ENCODE results near the gene NEK10.

Gene NEK10

DNA sequence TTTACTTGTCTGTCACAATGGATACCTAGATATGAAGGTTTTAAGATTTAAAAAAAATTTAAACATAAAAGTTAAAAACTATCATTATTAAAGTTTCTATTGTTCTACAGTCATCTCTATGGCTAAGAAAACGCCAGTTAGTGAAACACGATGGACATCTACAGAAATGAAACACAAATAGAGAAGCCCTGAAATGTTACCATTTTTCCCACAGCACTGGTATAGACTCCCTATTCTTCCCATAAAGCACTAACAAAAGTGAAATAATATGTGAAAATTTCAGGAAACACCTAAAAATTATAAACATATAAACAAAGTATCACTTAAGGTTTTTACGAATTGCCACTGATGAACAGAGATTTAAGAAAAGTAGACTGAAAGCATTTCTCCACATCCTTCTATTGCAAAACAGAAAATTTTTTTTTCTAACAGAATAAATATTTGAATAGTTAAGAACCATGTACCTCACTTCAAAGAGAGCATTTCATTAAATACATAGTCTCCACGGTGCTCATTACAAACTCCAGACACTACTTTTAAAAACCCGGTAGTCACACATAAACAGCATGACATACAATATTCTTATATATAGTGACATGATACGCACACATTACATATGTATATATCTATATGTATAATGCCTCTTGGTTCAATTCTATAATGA is 7.1 kb upstream of the NEK10 start:
- Histone ChIP-seq H3K27me3 (ENCODE audit: control insufficient read depth, insufficient read depth, low read length) (no peaks in the 10 kb centered on the region), H3K36me3 (ENCODE audit: control insufficient read depth, insufficient read depth, low read length) (no peaks in the 10 kb centered on the region), H3K9me3 (ENCODE audit: control insufficient read depth, insufficient read depth, low read length) (no peaks in the 10 kb centered on the region), H3K9ac (ENCODE audit: low read depth, low read length) (no peak overlapping the region), H3K4me1 (ENCODE audit: control insufficient read depth, insufficient read depth, low read length) (no peaks in the 10 kb centered on the region), H3K4me3 (ENCODE audit: low read depth, low read length) (no peak overlapping the region)

DNA sequence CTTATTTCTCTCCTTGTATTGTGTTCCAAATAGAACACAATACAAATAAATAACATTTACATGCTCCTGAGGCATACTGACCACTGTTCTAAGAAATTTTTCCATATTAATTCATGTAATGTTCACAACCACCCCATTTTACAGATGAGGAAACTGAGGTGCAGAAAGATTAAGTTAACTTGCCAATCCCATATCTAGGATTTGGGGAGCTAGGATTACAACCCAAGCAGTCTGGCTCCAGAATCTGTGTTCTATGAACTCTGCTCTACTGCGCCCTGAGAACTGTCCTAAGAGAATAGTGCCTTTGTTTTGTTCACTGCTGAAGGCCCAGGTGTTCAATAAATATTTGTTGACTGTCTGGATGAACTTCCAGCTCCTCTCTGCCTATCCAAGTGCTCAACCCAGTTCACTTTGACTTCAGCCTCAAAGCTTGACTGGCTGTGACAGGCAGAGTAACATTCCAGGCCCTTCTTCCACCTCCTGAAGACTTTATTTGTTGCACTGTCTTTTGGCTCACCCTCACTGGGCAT is 3.1 kb downstream of the NEK10 start:
- H3K9me3 ChIP-seq (ENCODE audit: control insufficient read depth, insufficient read depth, low read length), result no peaks in the 10 kb centered on the region
- peaks cover 2% of the 10 kb centered on the region for H3K4me1 ChIP-seq (ENCODE audit: control insufficient read depth, insufficient read depth, low read length)
- no peaks in the 10 kb centered on the region for H3K36me3 ChIP-seq (ENCODE audit: control insufficient read depth, insufficient read depth, low read length)
- peaks cover 4% of the 10 kb centered on the region for H3K27me3 ChIP-seq (ENCODE audit: control insufficient read depth, insufficient read depth, low read length)
- H3K4me3 ChIP-seq (ENCODE audit: low read depth, low read length), result no peak overlapping the region
- no peak overlapping the region for H3K9ac ChIP-seq (ENCODE audit: low read depth, low read length)

- no peaks in the 10 kb centered on the region for H3K9me3 ChIP-seq (ENCODE audit: control insufficient read depth, insufficient read depth, low read length)
- no peak overlapping the region for H3K9ac ChIP-seq (ENCODE audit: low read depth, low read length)
- no peaks in the 10 kb centered on the region for H3K27me3 ChIP-seq (ENCODE audit: control insufficient read depth, insufficient read depth, low read length)
- H3K4me1 ChIP-seq (ENCODE audit: control insufficient read depth, insufficient read depth, low read length), result peaks cover 4% of the 10 kb centered on the region
- no peaks in the 10 kb centered on the region for H3K36me3 ChIP-seq (ENCODE audit: control insufficient read depth, insufficient read depth, low read length)
- no peak overlapping the region for H3K4me3 ChIP-seq (ENCODE audit: low read depth, low read length)
These were observed 8.8 kb downstream of the NEK10 start for GRCh38 chr3:27360113-27361078.

DNA sequence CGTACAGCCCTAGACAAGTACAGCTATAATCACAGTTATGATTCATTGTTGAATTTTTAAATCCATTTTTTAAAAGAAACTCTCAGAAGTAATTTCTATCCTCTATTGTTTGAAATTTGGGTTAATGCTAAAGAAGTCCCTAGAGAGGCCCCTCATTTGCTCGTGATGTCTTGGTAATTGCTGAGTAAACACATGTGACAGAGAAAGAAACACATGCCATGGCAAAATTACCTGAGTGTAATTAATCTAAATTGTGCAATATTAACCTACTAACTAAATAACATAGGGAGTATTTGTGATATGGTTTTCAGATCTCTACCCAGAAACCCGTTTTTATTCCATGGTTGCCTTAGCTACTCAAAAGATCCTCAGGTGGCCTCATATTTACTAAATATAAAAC is 10.8 kb downstream of the NEK10 start:
- Histone ChIP-seq H3K4me3 (ENCODE audit: low read depth, low read length) (no peak overlapping the region), H3K4me1 (ENCODE audit: control insufficient read depth, insufficient read depth, low read length) (peaks cover 20% of the 10 kb centered on the region), H3K36me3 (ENCODE audit: control insufficient read depth, insufficient read depth, low read length) (no peaks in the 10 kb centered on the region), H3K9ac (ENCODE audit: low read depth, low read length) (no peak overlapping the region), H3K27me3 (ENCODE audit: control insufficient read depth, insufficient read depth, low read length) (no peaks in the 10 kb centered on the region), H3K9me3 (ENCODE audit: control insufficient read depth, insufficient read depth, low read length) (no peaks in the 10 kb centered on the region)

DNA sequence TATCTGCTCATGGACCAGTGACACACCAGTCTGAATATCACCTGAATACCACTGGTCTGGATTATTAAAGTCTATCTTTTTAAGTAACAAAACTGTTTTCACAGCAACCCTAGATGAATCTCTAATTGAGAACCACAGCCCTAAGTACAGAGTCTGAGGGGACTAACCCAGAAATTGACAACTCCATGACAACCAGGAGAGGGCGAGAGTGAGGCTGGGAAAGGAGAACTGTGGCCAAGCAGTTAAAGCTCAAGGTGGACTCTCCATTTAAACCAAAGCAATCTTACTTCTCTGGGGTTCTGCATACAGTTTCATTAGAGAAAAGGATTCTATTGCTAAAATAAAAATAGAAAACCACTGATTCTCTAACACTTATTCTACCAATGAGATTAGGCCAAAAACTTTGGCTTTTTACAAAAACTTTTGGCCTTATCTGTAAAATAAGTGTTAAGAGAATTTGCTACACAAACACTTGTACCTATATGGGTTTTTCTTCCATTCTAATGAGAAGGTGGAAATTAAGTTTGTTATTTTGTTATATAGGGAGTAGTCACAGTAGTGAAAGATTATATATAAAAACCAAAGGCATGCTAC is 11.4 kb downstream of the NEK10 start:
- no peaks in the 10 kb centered on the region for H3K27me3 ChIP-seq (ENCODE audit: control insufficient read depth, insufficient read depth, low read length)
- no peaks in the 10 kb centered on the region for H3K36me3 ChIP-seq (ENCODE audit: control insufficient read depth, insufficient read depth, low read length)
- H3K4me3 ChIP-seq (ENCODE audit: low read depth, low read length), result no peak overlapping the region
- H3K4me1 ChIP-seq (ENCODE audit: control insufficient read depth, insufficient read depth, low read length), result peaks cover 21% of the 10 kb centered on the region
- H3K9ac ChIP-seq (ENCODE audit: low read depth, low read length), result no peak overlapping the region
- H3K9me3 ChIP-seq (ENCODE audit: control insufficient read depth, insufficient read depth, low read length), result no peaks in the 10 kb centered on the region

DNA sequence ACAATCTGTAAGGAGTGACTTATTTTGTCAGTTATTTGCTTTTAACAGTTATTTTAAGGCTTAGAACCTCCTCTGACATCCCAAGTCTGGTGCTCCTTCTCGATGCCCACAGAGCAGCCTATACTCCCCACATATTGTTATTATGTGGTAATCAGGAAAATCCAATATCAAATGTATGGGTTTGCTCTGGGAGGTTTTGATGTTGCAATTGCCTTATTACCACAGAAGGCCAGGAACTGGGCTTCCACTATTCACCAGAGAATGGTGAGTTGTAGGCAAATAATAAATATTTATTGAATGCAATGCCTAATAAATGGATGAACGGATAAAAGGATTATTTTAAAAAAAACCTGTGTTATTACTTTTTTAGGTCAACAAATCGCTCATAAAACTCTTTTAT is 12.2 kb downstream of the NEK10 start:
- Histone ChIP-seq H3K27me3 (ENCODE audit: control insufficient read depth, insufficient read depth, low read length) (no peaks in the 10 kb centered on the region), H3K9me3 (ENCODE audit: control insufficient read depth, insufficient read depth, low read length) (no peaks in the 10 kb centered on the region), H3K9ac (ENCODE audit: low read depth, low read length) (no peak overlapping the region), H3K4me1 (ENCODE audit: control insufficient read depth, insufficient read depth, low read length) (peaks cover 21% of the 10 kb centered on the region), H3K36me3 (ENCODE audit: control insufficient read depth, insufficient read depth, low read length) (no peaks in the 10 kb centered on the region), H3K4me3 (ENCODE audit: low read depth, low read length) (no peak overlapping the region)

- Histone ChIP-seq H3K4me3 (ENCODE audit: low read depth, low read length) (no peak overlapping the region), H3K4me1 (ENCODE audit: control insufficient read depth, insufficient read depth, low read length) (peaks cover 19% of the 10 kb centered on the region)
These were observed 14.5 kb downstream of the NEK10 start for GRCh38 chr3:27354588-27355203.

GRCh38 chr3:27354161-27354560 is 15.0 kb downstream of the NEK10 start:
- Histone ChIP-seq H3K27me3 (ENCODE audit: control insufficient read depth, insufficient read depth, low read length) (no peaks in the 10 kb centered on the region), H3K9me3 (ENCODE audit: control insufficient read depth, insufficient read depth, low read length) (no peaks in the 10 kb centered on the region), H3K4me3 (ENCODE audit: low read depth, low read length) (no peak overlapping the region)

More at GRCh38 chr3:27354588-27355203, 14.5 kb downstream of the NEK10 start:
- H3K36me3 ChIP-seq (ENCODE audit: control insufficient read depth, insufficient read depth, low read length), result no peaks in the 10 kb centered on the region
- H3K27me3 ChIP-seq (ENCODE audit: control insufficient read depth, insufficient read depth, low read length), result no peaks in the 10 kb centered on the region
- no peaks in the 10 kb centered on the region for H3K9me3 ChIP-seq (ENCODE audit: control insufficient read depth, insufficient read depth, low read length)
- no peak overlapping the region for H3K9ac ChIP-seq (ENCODE audit: low read depth, low read length)

DNA sequence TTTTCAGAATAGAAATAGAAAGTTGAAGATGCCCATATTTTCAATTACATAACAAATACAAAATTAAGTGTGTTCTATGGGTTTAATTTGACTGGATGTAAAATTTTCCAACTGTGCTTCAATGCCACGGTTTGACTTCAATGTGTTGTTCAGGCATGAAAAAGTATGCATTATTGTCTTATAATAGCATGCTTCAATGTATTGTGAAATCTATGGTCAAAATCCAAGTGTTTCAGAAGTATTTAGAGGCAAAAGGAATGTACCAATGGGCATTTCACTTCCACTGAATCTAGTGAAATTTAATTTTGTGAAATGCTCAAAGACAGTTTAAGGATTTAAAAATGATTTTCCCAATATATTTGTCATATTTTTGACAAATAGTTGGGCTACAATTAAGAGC is 16.0 kb downstream of the NEK10 start:
- Histone ChIP-seq H3K4me3 (ENCODE audit: low read depth, low read length) (no peak overlapping the region), H3K9ac (ENCODE audit: low read depth, low read length) (no peak overlapping the region), H3K4me1 (ENCODE audit: control insufficient read depth, insufficient read depth, low read length) (peaks cover 19% of the 10 kb centered on the region), H3K27me3 (ENCODE audit: control insufficient read depth, insufficient read depth, low read length) (no peaks in the 10 kb centered on the region), H3K9me3 (ENCODE audit: control insufficient read depth, insufficient read depth, low read length) (no peaks in the 10 kb centered on the region), H3K36me3 (ENCODE audit: control insufficient read depth, insufficient read depth, low read length) (no peaks in the 10 kb centered on the region)

More at GRCh38 chr3:27354161-27354560, 15.0 kb downstream of the NEK10 start:
- Histone ChIP-seq H3K36me3 (ENCODE audit: control insufficient read depth, insufficient read depth, low read length) (no peaks in the 10 kb centered on the region), H3K4me1 (ENCODE audit: control insufficient read depth, insufficient read depth, low read length) (peaks cover 19% of the 10 kb centered on the region), H3K9ac (ENCODE audit: low read depth, low read length) (no peak overlapping the region)

GRCh38 chr3:27352047-27352446 is 17.1 kb downstream of the NEK10 start:
- Histone ChIP-seq H3K9ac (ENCODE audit: low read depth, low read length) (no peak overlapping the region), H3K9me3 (ENCODE audit: control insufficient read depth, insufficient read depth, low read length) (no peaks in the 10 kb centered on the region), H3K27me3 (ENCODE audit: control insufficient read depth, insufficient read depth, low read length) (no peaks in the 10 kb centered on the region), H3K4me1 (ENCODE audit: control insufficient read depth, insufficient read depth, low read length) (peaks cover 19% of the 10 kb centered on the region), H3K36me3 (ENCODE audit: control insufficient read depth, insufficient read depth, low read length) (no peaks in the 10 kb centered on the region), H3K4me3 (ENCODE audit: low read depth, low read length) (no peak overlapping the region)

DNA sequence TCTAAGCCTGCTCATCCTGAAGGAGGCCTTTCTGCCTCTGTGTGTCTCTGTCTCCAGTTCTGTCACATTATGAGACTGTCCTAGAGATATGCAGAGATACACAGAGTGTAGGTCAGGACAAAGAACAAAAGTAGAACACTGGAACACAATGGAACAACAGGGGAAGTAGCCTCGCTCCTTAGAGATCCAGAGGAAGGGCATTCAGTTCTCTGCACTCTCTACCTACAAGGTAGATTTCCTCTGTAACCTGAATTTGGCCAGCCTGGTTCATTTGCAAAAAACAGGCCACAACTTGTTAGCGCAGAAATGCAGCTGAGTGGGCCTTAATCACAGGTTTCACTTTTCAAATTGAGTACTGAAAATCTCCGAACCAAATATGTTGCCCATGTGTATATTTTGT is 19.4 kb downstream of the NEK10 start:
- no peaks in the 10 kb centered on the region for H3K9me3 ChIP-seq (ENCODE audit: control insufficient read depth, insufficient read depth, low read length)
- no peaks in the 10 kb centered on the region for H3K27me3 ChIP-seq (ENCODE audit: control insufficient read depth, insufficient read depth, low read length)
- H3K9ac ChIP-seq (ENCODE audit: low read depth, low read length), result no peak overlapping the region
- peaks cover 16% of the 10 kb centered on the region for H3K4me1 ChIP-seq (ENCODE audit: control insufficient read depth, insufficient read depth, low read length)
- H3K36me3 ChIP-seq (ENCODE audit: control insufficient read depth, insufficient read depth, low read length), result no peaks in the 10 kb centered on the region
- no peak overlapping the region for H3K4me3 ChIP-seq (ENCODE audit: low read depth, low read length)
